Neural cell (in vitro differentiated cells): ENCODE results near the gene CANX.

ENCODE experiments used
- EZH2 ChIP-seq: fragments of 200-600, 300-800 bp; shearing (Covaris generic), sonication (generic); IDR thresholded peaks from 2 replicates; pipeline ENCODE4 v1.6.1; 2014; ENCODE audit warnings: antibody characterized with exemption, low read length, borderline replicate concordance, mild to moderate bottlenecking; ENCODE audit not compliant: insufficient read depth, poor library complexity, severe bottlenecking
- MXI1 ChIP-seq: fragments of 450-650 bp; conservative IDR thresholded peaks from 2 replicates; pipeline ENCODE4 v1.6.1; 2014; ENCODE audit warnings: antibody characterized with exemption, mild to moderate bottlenecking; ENCODE audit not compliant: poor library complexity, severe bottlenecking
- POLR2AphosphoS5 ChIP-seq: IDR thresholded peaks from 2 replicates; pipeline ENCODE4 v1.6.1; 2012
- RAD21 ChIP-seq: fragments of 450-650 bp; conservative IDR thresholded peaks from 2 replicates; pipeline ENCODE4 v1.6.1; 2014; ENCODE audit warnings: antibody characterized with exemption, mild to moderate bottlenecking, moderate library complexity
- SMC3 ChIP-seq: fragments of 450-650 bp; conservative IDR thresholded peaks from 2 replicates; pipeline ENCODE4 v1.6.1; 2014; ENCODE audit warnings: antibody characterized with exemption, mild to moderate bottlenecking, moderate library complexity; ENCODE audit not compliant: poor library complexity
- TAF1 ChIP-seq: IDR thresholded peaks from 2 replicates; pipeline ENCODE4 v1.6.1; 2012; ENCODE audit warnings: low read depth
- TF ChIP-seq, protein P1 (sequence below): fragments of 450-650 bp; IDR thresholded peaks from 2 replicates; pipeline ENCODE4 v1.5.1; 2014; ENCODE audit warnings: antibody characterized with exemption, mild to moderate bottlenecking, moderate library complexity; ENCODE audit not compliant: poor library complexity, severe bottlenecking
- TF ChIP-seq, protein P2 (sequence below): IDR thresholded peaks from 2 replicates; pipeline ENCODE4 v1.6.1; 2012; ENCODE audit warnings: borderline replicate concordance

DNA sequence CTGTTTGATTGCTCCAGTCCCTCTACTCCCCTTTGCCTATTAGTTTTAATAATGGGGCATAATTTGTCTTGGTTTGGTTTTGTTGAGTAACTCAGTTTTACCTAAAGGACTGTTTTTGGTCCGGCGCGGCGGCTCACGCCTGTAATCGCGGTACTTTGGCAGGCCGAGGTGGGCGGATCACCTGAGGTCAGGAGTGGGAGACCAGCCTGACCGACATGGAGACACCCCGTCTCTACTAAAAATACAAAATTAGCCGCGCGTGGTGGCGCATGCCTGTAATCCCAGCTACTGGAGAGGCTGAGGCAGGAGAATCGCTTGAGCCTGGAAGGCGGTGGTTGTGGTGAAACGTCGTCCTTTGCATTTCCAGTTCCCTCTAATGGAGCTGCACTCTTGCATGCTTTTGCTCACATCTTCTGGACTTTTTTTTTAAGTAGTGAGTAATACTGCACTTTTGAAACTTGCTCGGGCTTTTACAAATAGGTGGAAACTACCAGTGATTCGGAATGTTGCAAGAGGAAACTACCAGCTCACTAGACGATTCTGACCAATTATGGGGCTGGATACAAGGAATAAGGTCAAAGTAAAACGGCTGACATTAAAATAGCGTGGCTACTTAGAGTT lies 33.1 kb downstream of the CANX start:
- TF ChIP-seq, protein P1, sequence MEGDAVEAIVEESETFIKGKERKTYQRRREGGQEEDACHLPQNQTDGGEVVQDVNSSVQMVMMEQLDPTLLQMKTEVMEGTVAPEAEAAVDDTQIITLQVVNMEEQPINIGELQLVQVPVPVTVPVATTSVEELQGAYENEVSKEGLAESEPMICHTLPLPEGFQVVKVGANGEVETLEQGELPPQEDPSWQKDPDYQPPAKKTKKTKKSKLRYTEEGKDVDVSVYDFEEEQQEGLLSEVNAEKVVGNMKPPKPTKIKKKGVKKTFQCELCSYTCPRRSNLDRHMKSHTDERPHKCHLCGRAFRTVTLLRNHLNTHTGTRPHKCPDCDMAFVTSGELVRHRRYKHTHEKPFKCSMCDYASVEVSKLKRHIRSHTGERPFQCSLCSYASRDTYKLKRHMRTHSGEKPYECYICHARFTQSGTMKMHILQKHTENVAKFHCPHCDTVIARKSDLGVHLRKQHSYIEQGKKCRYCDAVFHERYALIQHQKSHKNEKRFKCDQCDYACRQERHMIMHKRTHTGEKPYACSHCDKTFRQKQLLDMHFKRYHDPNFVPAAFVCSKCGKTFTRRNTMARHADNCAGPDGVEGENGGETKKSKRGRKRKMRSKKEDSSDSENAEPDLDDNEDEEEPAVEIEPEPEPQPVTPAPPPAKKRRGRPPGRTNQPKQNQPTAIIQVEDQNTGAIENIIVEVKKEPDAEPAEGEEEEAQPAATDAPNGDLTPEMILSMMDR, result no peak
- TF ChIP-seq EZH2 (no peak), TAF1 (no peak), MXI1 (no peak), POLR2AphosphoS5 (no peak), SMC3 (no peak), RAD21 (no peak)
- TF ChIP-seq, protein P2, sequence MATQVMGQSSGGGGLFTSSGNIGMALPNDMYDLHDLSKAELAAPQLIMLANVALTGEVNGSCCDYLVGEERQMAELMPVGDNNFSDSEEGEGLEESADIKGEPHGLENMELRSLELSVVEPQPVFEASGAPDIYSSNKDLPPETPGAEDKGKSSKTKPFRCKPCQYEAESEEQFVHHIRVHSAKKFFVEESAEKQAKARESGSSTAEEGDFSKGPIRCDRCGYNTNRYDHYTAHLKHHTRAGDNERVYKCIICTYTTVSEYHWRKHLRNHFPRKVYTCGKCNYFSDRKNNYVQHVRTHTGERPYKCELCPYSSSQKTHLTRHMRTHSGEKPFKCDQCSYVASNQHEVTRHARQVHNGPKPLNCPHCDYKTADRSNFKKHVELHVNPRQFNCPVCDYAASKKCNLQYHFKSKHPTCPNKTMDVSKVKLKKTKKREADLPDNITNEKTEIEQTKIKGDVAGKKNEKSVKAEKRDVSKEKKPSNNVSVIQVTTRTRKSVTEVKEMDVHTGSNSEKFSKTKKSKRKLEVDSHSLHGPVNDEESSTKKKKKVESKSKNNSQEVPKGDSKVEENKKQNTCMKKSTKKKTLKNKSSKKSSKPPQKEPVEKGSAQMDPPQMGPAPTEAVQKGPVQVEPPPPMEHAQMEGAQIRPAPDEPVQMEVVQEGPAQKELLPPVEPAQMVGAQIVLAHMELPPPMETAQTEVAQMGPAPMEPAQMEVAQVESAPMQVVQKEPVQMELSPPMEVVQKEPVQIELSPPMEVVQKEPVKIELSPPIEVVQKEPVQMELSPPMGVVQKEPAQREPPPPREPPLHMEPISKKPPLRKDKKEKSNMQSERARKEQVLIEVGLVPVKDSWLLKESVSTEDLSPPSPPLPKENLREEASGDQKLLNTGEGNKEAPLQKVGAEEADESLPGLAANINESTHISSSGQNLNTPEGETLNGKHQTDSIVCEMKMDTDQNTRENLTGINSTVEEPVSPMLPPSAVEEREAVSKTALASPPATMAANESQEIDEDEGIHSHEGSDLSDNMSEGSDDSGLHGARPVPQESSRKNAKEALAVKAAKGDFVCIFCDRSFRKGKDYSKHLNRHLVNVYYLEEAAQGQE, result no peak
